Stimulated activated naive CD8-positive, alpha-beta T cell treated with anti-CD3 and anti-CD28 coated beads, Interleukin-15, Interleukin-2, amounts not matched to agents 100 ng/mL and 50 ng/mL, for 24 hours (primary cell): Measurements from ENCODE around the gene PCARE.
A peak's percentile ranks its signal among the peaks of the same experiment; 100 is the strongest.

Source experiments
- H3K27ac Mint-ChIP-seq: one replicate; pipeline ENCODE4 v1.8.0; 2021; ENCODE audit warnings: mild to moderate bottlenecking, mixed read lengths
- H3K27me3 Mint-ChIP-seq: one replicate; pipeline ENCODE4 v1.8.0; 2021; ENCODE audit warnings: mixed read lengths
- H3K36me3 Mint-ChIP-seq: one replicate; pipeline ENCODE4 v1.8.0; 2021; ENCODE audit warnings: low read depth, mixed read lengths
- H3K4me1 Mint-ChIP-seq: one replicate; pipeline ENCODE4 v1.8.0; 2021; ENCODE audit warnings: low read depth, mixed read lengths
- H3K4me3 Mint-ChIP-seq: one replicate; pipeline ENCODE4 v1.8.0; 2021; ENCODE audit warnings: mild to moderate bottlenecking, mixed read lengths
- H3K9me3 Mint-ChIP-seq: one replicate; pipeline ENCODE4 v1.8.0; 2021; ENCODE audit warnings: mixed read lengths

Gene PCARE

GRCh38 chr2:29072971-29073725 is 1.2 kb downstream of the PCARE start:
- Mint-ChIP-seq H3K27me3 (no peaks in the 10 kb centered on the region), H3K9me3 (no peaks in the 10 kb centered on the region), H3K4me3 (no peak overlapping the region), H3K27ac (no peak overlapping the region), H3K4me1 (no peaks in the 10 kb centered on the region), H3K36me3 (no peaks in the 10 kb centered on the region)

GRCh38 chr2:29072251-29072650 is 2.1 kb downstream of the PCARE start:
- no peaks in the 10 kb centered on the region for H3K9me3 Mint-ChIP-seq
- H3K27ac Mint-ChIP-seq: no peak overlapping the region
- H3K27me3 Mint-ChIP-seq: no peaks in the 10 kb centered on the region
- no peaks in the 10 kb centered on the region for H3K36me3 Mint-ChIP-seq
- no peak overlapping the region for H3K4me3 Mint-ChIP-seq
- no peaks in the 10 kb centered on the region for H3K4me1 Mint-ChIP-seq

GRCh38 chr2:29071032-29071975 is 3.0 kb downstream of the PCARE start:
- no peaks in the 10 kb centered on the region for H3K27me3 Mint-ChIP-seq
- H3K27ac Mint-ChIP-seq: peak overlapping the region; percentile 49
- no peaks in the 10 kb centered on the region for H3K36me3 Mint-ChIP-seq
- no peaks in the 10 kb centered on the region for H3K9me3 Mint-ChIP-seq
- H3K4me3 Mint-ChIP-seq: no peak overlapping the region
- no peaks in the 10 kb centered on the region for H3K4me1 Mint-ChIP-seq

DNA sequence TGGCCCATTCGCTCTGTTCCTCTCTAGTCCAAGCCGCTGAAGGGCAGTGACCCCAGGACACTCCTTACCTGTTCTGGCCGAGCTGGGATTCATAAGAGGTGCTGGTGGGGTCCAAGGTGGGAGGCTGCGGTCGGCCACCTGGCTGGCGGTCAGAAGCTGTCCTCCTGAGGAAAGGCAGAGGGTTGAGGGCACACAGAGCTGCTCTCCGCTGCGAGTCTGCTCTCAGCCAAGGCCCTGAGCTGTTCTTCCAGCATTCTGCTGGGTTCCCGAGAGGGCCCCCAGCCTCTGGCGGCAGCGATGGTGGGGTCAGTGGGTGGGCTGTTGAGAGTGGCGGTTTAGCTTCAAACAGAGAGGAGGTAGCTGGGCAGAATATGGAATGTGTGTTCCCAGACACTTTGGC is 3.8 kb downstream of the PCARE start:
- Mint-ChIP-seq H3K9me3 (no peaks in the 10 kb centered on the region), H3K4me3 (no peak overlapping the region), H3K27me3 (no peaks in the 10 kb centered on the region), H3K36me3 (no peaks in the 10 kb centered on the region), H3K27ac (no peak overlapping the region), H3K4me1 (no peaks in the 10 kb centered on the region)

GRCh38 chr2:29068513-29068912 is 5.8 kb downstream of the PCARE start:
- H3K4me3 Mint-ChIP-seq: no peak overlapping the region
- H3K9me3 Mint-ChIP-seq: no peaks in the 10 kb centered on the region
- no peak overlapping the region for H3K27ac Mint-ChIP-seq
- H3K27me3 Mint-ChIP-seq: no peaks in the 10 kb centered on the region
- H3K4me1 Mint-ChIP-seq: no peaks in the 10 kb centered on the region
- no peaks in the 10 kb centered on the region for H3K36me3 Mint-ChIP-seq

GRCh38 chr2:29066997-29067605 is 7.2 kb downstream of the PCARE start:
- Mint-ChIP-seq H3K4me3 (no peak overlapping the region), H3K36me3 (no peaks in the 10 kb centered on the region)

DNA sequence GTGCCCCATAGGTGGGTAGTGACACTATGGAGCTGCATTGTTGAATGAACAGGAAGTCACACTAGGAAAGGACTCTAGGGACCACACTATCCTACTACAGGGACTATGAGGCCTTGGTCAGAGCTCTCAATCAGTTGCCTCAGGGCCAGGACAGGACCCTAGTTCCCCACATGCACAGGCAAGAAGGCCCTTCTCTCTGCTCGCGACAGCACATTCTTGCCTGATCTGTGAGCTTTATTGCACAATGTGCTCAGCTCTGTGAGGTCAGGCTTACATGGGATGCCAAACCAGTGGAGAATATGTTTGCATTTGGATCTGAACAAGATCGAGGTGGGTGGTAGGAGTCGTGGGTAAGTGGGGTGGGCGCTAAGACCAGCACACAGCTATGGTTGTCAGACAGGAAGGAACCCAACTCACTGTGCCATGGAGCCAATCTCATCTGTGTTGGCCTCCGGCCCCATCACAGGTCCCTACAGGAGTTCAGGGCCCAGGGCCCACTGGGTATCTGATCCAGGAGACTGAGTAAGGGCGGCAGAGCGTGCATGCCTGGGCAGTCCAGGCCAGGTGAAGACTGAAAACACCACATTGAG is 8.0 kb downstream of the PCARE start:
- Mint-ChIP-seq H3K4me3 (no peak overlapping the region), H3K27me3 (no peaks in the 10 kb centered on the region), H3K27ac (no peak overlapping the region), H3K36me3 (no peaks in the 10 kb centered on the region), H3K9me3 (no peaks in the 10 kb centered on the region), H3K4me1 (no peaks in the 10 kb centered on the region)

More at GRCh38 chr2:29066997-29067605, 7.2 kb downstream of the PCARE start:
- H3K4me1 Mint-ChIP-seq: no peaks in the 10 kb centered on the region
- no peaks in the 10 kb centered on the region for H3K27me3 Mint-ChIP-seq
- no peaks in the 10 kb centered on the region for H3K9me3 Mint-ChIP-seq
- no peak overlapping the region for H3K27ac Mint-ChIP-seq

DNA sequence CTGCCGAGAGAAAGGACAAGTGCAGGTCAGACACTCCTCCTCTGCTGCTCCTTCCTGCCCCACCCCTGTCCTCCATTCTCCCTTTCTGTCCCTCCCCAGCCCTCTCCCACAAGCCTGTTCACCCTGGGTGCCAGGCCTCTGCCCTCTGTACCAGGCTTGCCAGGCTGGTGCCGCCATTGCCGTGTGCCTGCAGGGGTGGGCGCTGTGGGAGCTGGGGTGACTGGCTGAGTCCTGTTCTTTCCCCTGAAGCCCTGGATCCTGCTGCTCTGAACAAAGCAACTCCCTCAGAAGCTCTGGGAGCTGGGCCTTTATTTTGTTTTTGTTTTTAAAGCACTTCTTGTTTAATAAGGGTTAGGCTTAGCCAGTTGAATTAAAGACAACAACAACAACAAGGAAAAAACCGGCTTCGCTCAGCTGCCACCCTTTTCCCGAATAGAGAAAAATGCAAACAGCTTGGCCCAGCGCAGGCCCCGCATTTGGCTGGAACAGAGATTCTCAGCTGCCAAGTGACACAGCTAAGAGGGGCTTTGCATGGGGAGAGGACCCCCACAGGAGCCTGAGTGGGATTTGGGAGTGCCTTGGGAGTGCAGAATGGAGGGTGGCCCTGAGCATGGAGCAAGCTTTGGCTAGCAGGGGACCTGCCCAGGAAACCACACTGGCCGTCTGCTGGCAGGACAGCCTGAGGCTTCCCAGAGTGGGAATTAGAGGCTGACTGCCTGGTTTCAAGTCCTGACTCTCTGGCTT is 9.1 kb downstream of the PCARE start:
- Mint-ChIP-seq H3K4me1 (peaks cover 3% of the 10 kb centered on the region), H3K27me3 (no peaks in the 10 kb centered on the region), H3K27ac (no peak overlapping the region)

GRCh38 chr2:29064746-29065067 is 9.6 kb downstream of the PCARE start:
- Mint-ChIP-seq H3K4me1 (peaks cover 8% of the 10 kb centered on the region), H3K4me3 (no peak overlapping the region), H3K9me3 (no peaks in the 10 kb centered on the region), H3K27ac (no peak overlapping the region), H3K36me3 (no peaks in the 10 kb centered on the region), H3K27me3 (no peaks in the 10 kb centered on the region)

More for the DNA sequence above, 9.1 kb downstream of the PCARE start:
- Mint-ChIP-seq H3K4me3 (no peak overlapping the region), H3K36me3 (no peaks in the 10 kb centered on the region), H3K9me3 (no peaks in the 10 kb centered on the region)

DNA sequence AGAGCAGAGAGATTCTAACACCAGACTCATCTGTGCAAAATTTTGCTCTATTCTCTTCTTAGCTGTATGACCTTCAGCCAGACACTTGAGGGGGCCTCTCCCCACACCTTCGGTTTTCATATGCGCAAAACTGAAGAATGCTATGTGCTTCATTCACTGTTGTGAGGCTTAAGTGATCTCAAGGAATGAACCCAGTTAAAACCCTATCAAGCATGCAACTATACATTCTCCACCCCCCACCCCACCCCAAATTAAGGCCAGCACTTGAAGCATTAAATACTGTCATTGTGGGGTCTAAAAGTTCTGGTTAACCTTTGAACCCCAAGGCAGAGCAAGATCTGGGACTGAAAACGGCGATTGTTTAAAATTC is 10.0 kb downstream of the PCARE start:
- H3K27me3 Mint-ChIP-seq: no peaks in the 10 kb centered on the region
- H3K4me1 Mint-ChIP-seq: peaks cover 12% of the 10 kb centered on the region
- no peak overlapping the region for H3K27ac Mint-ChIP-seq
- H3K9me3 Mint-ChIP-seq: no peaks in the 10 kb centered on the region
- H3K36me3 Mint-ChIP-seq: no peaks in the 10 kb centered on the region
- no peak overlapping the region for H3K4me3 Mint-ChIP-seq

GRCh38 chr2:29063646-29064345 is 10.5 kb downstream of the PCARE start:
- H3K4me1 Mint-ChIP-seq: peaks cover 17% of the 10 kb centered on the region
- no peaks in the 10 kb centered on the region for H3K27me3 Mint-ChIP-seq
- no peak overlapping the region for H3K27ac Mint-ChIP-seq
- H3K4me3 Mint-ChIP-seq: no peak overlapping the region
- H3K36me3 Mint-ChIP-seq: no peaks in the 10 kb centered on the region
- no peaks in the 10 kb centered on the region for H3K9me3 Mint-ChIP-seq

- Mint-ChIP-seq H3K4me1 (peaks cover 19% of the 10 kb centered on the region), H3K36me3 (no peaks in the 10 kb centered on the region), H3K4me3 (no peak overlapping the region), H3K27ac (no peak overlapping the region), H3K9me3 (no peaks in the 10 kb centered on the region), H3K27me3 (no peaks in the 10 kb centered on the region)
Measured at GRCh38 chr2:29063056-29063455, 11.3 kb downstream of the PCARE start.

DNA sequence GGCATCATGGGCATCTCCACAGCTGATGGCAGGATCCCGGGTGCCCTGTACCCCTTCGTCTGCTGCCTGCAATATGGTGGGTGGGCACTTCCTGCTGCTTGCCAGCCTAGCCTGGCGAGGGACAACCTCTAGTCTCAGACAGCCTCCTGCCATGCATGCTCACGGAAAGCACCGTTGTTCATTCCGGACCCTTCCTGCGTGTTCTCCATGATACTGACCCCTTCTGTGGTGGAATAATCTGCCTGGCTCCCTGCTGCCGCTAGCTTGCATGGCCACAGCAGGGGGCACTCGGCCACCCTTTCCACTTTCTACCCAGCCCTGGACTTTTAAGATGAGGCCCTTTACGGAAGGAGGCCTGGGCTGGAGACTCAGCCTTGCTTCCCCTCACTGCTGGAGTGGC is 12.0 kb downstream of the PCARE start:
- Mint-ChIP-seq H3K4me3 (no peak overlapping the region), H3K4me1 (peaks cover 19% of the 10 kb centered on the region), H3K36me3 (no peaks in the 10 kb centered on the region), H3K27ac (no peak overlapping the region), H3K9me3 (no peaks in the 10 kb centered on the region), H3K27me3 (no peaks in the 10 kb centered on the region)

DNA sequence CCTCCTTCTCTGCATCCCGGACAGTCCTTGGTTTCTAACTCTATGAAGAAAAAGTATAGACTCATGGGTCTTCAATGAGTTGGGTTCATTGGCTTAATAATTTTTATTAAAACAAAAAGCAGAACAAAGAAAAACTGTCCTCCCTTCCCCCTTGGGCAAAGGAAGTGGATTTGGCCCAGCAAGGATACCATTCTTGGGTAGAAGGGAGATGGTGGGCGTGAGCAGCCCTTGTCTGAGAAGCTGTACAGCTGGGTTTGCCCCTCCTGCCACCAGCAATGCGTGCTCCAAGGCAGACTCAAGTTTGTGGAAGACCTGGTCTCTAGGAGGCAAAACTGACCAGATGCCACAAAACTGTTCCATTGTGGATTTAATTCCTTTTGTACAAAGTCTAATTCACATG is 12.7 kb downstream of the PCARE start:
- no peaks in the 10 kb centered on the region for H3K9me3 Mint-ChIP-seq
- peaks cover 22% of the 10 kb centered on the region for H3K4me1 Mint-ChIP-seq
- H3K36me3 Mint-ChIP-seq: no peaks in the 10 kb centered on the region
- no peak overlapping the region for H3K4me3 Mint-ChIP-seq
- no peak overlapping the region for H3K27ac Mint-ChIP-seq
- H3K27me3 Mint-ChIP-seq: no peaks in the 10 kb centered on the region
